GM19468 (cell line): ENCODE measurements around the gene RPL12.

Experiments used
- ATAC-seq: cut with Tn5 transposase; IDR thresholded peaks from one replicate; pipeline ENCODE4 v1.9.1; 2021; ENCODE audit warnings: mild to moderate bottlenecking, moderate library complexity, moderate number of reproducible peaks; ENCODE audit not compliant: unreplicated experiment; ENCODE audit errors: extremely low read depth

The RPL12 gene

GRCh38 chr9:127450830-127451607 is at the start of gene RPL12, which contains the start of gene LRSAM1:
TSS of gene RPL12 (minus strand) at chr9:127451406. CDS start at chr9:127451317, 89 bp downstream.
TSS of gene LRSAM1 (plus strand) at chr9:127451510. CDS start at chr9:127454528, 3,018 bp downstream.
- ATAC-seq = peak; percentile 38

GRCh38 chr9:127500862-127501261 is 49.7 kb upstream of the RPL12 start:
- ATAC-seq = no peak

- no peak for ATAC-seq
Measured at GRCh38 chr9:127500399-127500798, 49.2 kb upstream of the RPL12 start.

- ATAC-seq = no peak
Measured at GRCh38 chr9:127498298-127498697, 47.1 kb upstream of the RPL12 start.

GRCh38 chr9:127497656-127498290 is 46.6 kb upstream of the RPL12 start:
- no peak for ATAC-seq

- no peak for ATAC-seq
Measured at GRCh38 chr9:127496974-127497373, 45.8 kb upstream of the RPL12 start.

- ATAC-seq = no peak
Measured at GRCh38 chr9:127495884-127496555, 44.8 kb upstream of the RPL12 start.

- no peak for ATAC-seq
Measured at GRCh38 chr9:127494304-127494702, 43.1 kb upstream of the RPL12 start.

GRCh38 chr9:127493592-127494303 is 42.5 kb upstream of the RPL12 start:
- no peak for ATAC-seq

GRCh38 chr9:127492616-127493015 is 41.4 kb upstream of the RPL12 start:
- no peak for ATAC-seq

GRCh38 chr9:127491516-127491915 is 40.3 kb upstream of the RPL12 start:
- ATAC-seq = no peak

GRCh38 chr9:127490535-127491230 is 39.5 kb upstream of the RPL12 start:
- no peak for ATAC-seq

- ATAC-seq = no peak
Measured at GRCh38 chr9:127489471-127490115, 38.4 kb upstream of the RPL12 start.

- no peak for ATAC-seq
Measured at GRCh38 chr9:127488946-127489345, 37.7 kb upstream of the RPL12 start.

- no peak for ATAC-seq
Measured at GRCh38 chr9:127485995-127486394, 34.8 kb upstream of the RPL12 start.

- ATAC-seq = no peak
Measured at GRCh38 chr9:127482662-127483061, 31.5 kb upstream of the RPL12 start.

GRCh38 chr9:127479507-127480081 is 28.4 kb upstream of the RPL12 start:
- ATAC-seq = no peak

- no peak for ATAC-seq
Measured at GRCh38 chr9:127474592-127474991, 23.4 kb upstream of the RPL12 start.

- ATAC-seq = no peak
Measured at GRCh38 chr9:127473932-127474331, 22.7 kb upstream of the RPL12 start.
